Measurements from ENCODE around the gene TFPI. TPM values are rescaled to one million over a fixed set of nuclear protein-coding genes. Genes with fewer than 3 reads are reported as not detected.

TFPI gene
- total and polyA plus RNA-seq, 2 of the 8 experiments (the other 6 are each of a cell fraction or from before 2014, with no cell fraction given) = 2.0 to 7.1 TPM

DNA sequence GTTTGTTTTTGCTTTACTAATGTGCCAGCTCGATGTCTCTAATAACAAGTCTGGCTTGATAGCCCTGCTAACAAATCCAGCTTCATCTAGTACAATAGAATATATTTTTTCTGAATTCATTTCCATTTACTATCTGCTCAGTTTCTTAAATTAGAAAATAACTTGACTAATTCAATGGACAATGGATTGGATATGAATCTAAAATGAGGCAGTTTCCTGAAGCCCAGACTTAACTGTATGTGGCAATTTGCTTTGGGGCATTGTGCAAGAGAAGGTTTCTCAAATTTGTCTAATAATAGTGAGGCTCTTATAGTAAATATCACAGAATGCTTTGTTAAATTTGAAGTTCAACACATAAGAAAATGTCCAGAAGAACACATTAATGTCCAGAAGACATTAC is 132.0 kb downstream of the TFPI start:
- Histone ChIP-seq H3K56ac (replicated peaks; ENCODE audit: insufficient read length, low read depth, low read length) (no peak overlapping the region), H2BK12ac (ENCODE audit: low read depth, low read length) (no peak overlapping the region), H4K91ac (replicated peaks; ENCODE audit: insufficient read length, low read length) (no peak overlapping the region), H3K4me1 (replicated peaks in 1 of 4; ENCODE audit: control insufficient read depth in 3 of 4, insufficient read depth in 4 of 4, low read length in 3 of 4) (no peaks in the 10 kb centered on the region), H3K27ac (ENCODE audit: low read depth, low read length) (no peak overlapping the region), H3K27me3 (replicated peaks in 1 of 4; ENCODE audit: control insufficient read depth in 3 of 4, extremely low read depth in 1 of 4, insufficient read depth in 3 of 4, low read length in 3 of 4) (no peaks in the 10 kb centered on the region), H3K9ac (replicated peaks in 1 of 4; ENCODE audit: extremely low read depth in 1 of 4, low read depth in 3 of 4, low read length in 3 of 4) (no peak overlapping the region), H3K9me3 (ENCODE audit: insufficient read depth in 2 of 2, low read depth in 1 of 2, low read length in 1 of 2) (no peaks in the 10 kb centered on the region), H3K14ac (ENCODE audit: insufficient read length) (no peak overlapping the region), H2BK5ac (ENCODE audit: low read depth, low read length) (no peak overlapping the region), H3K23me2 (ENCODE audit: low read depth, low read length) (no peaks in the 10 kb centered on the region), H4K8ac (ENCODE audit: extremely low read depth, insufficient read depth, low read length) (no peak overlapping the region), H2BK15ac (ENCODE audit: low read length) (no peak overlapping the region), H4K5ac (ENCODE audit: insufficient read length, low read depth, low read length) (no peak overlapping the region), H2BK120ac (replicated peaks; ENCODE audit: low read depth, low read length) (no peak overlapping the region), H3K79me1 (ENCODE audit: low read depth, low read length) (no peaks in the 10 kb centered on the region), H2AK5ac (ENCODE audit: low read depth, low read length) (no peak overlapping the region), H3K18ac (ENCODE audit: extremely low read depth, low read length) (no peak overlapping the region), H3K36me3 (ENCODE audit: control insufficient read depth in 2 of 4, insufficient read depth in 4 of 4, low read length in 3 of 4) (no peaks in the 10 kb centered on the region), H4K20me1 (replicated peaks in 1 of 2; ENCODE audit: control insufficient read depth in 1 of 2, insufficient read depth in 2 of 2, low read length in 2 of 2) (no peaks in the 10 kb centered on the region), H3K4me2 (ENCODE audit: insufficient read depth in 1 of 2, low read depth in 2 of 2, low read length in 2 of 2) (no peak overlapping the region), H2BK20ac (ENCODE audit: low read length) (no peak overlapping the region), H2AFZ (ENCODE audit: low read length) (no peak overlapping the region), H3K23ac (ENCODE audit: insufficient read length) (no peak overlapping the region), H3K4ac (replicated peaks; ENCODE audit: insufficient read length, low read depth, low read length) (no peak overlapping the region), H3K79me2 (ENCODE audit: control insufficient read depth in 1 of 2, insufficient read depth in 2 of 2, low read length in 2 of 2) (no peaks in the 10 kb centered on the region), H3K4me3 (ENCODE audit: extremely low read depth in 1 of 4, insufficient read depth in 2 of 4, low read depth in 3 of 4, low read length in 4 of 4) (no peak overlapping the region)
- FAIRE-seq (no peak), DNase-seq (ENCODE audit: low read depth in 1 of 2, low spot score in 2 of 2) (no peak)
- ChIA-PET CTCF (ENCODE audit: partially characterized antibody) (interaction anchor here (0.7 kb wide), 1 partner anchor 303 kb away, joined by 3 read pairs; no protein-coding TSS in a partner anchor), POLR2A (ENCODE audit: partially characterized antibody) (no interaction called here)
- WGBS, 2 experiments (ENCODE audit: extremely low coverage in 1 of 2, insufficient coverage in 1 of 2, insufficient read length in 1 of 2, insufficient replicate concordance in 2 of 2, low coverage in 1 of 2, low lambda C conversion rate in 2 of 2, missing lambda C conversion rate in 1 of 2) = 95% methylated on average over 1 of the region's 1 CpG; no CpG with 5 or more reads in 1 of the 2 experiments
- TF ChIP-seq BRCA1 (IDR thresholded peaks at IDR 0.05; ENCODE audit: low read depth, low read length) = no peak
- TF ChIP-seq, protein P1, sequence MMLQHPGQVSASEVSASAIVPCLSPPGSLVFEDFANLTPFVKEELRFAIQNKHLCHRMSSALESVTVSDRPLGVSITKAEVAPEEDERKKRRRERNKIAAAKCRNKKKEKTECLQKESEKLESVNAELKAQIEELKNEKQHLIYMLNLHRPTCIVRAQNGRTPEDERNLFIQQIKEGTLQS (IDR thresholded peaks at IDR 0.05; ENCODE audit: insufficient read depth, low read depth, low read length) = no peak
- no peak for TF ChIP-seq KDM5A (IDR thresholded peaks at IDR 0.05; ENCODE audit: low read length)
- TF ChIP-seq RNF2 (IDR thresholded peaks at IDR 0.05; ENCODE audit: borderline replicate concordance, low read depth, low read length, missing control alignments, poor library complexity, severe bottlenecking) = no peak
- TF ChIP-seq RFX5 (IDR thresholded peaks at IDR 0.05; ENCODE audit: borderline replicate concordance, low read depth, low read length) = no peak
- TF ChIP-seq SIN3A (conservative IDR thresholded peaks at IDR 0.05 in 1 of 2, IDR thresholded peaks at IDR 0.05 in 1 of 2; ENCODE audit: low read depth in 1 of 2, low read length in 2 of 2) = no peak
- no peak for TF ChIP-seq CREB1 (IDR thresholded peaks at IDR 0.05)
- no peak for TF ChIP-seq SIRT6 (IDR thresholded peaks at IDR 0.05; ENCODE audit: low read length)
- TF ChIP-seq BCL11A (IDR thresholded peaks at IDR 0.05; ENCODE audit: low read depth in 2 of 2, low read length in 2 of 2) = no peak
- TF ChIP-seq SRF (IDR thresholded peaks at IDR 0.05; ENCODE audit: low read depth, low read length) = no peak
- no peak for TF ChIP-seq SUZ12 (IDR thresholded peaks at IDR 0.05; ENCODE audit: low read length)
